Chondrocyte (in vitro differentiated cells): ENCODE data around the gene TMEM163. TPM values are rescaled to one million over a fixed set of nuclear protein-coding genes. Genes with fewer than 3 reads are reported as not detected.

Experiments
- DNase-seq: peaks from one replicate; pipeline ENCODE4 v3.0.0; 2021; ENCODE audit warnings: mixed read lengths, low spot score
- H3K27ac Mint-ChIP-seq: one replicate; pipeline ENCODE4 v1.8.0; 2021; ENCODE audit warnings: mild to moderate bottlenecking, moderate library complexity, mixed read lengths; ENCODE audit not compliant: unreplicated experiment
- H3K27me3 Mint-ChIP-seq: 2 replicates; pipeline ENCODE4 v1.8.0; 2021; ENCODE audit warnings: low read depth, mixed read lengths
- H3K36me3 Mint-ChIP-seq: 2 replicates; pipeline ENCODE4 v1.8.0; 2021; ENCODE audit warnings: low read depth, mixed read lengths
- H3K4me1 Mint-ChIP-seq: 2 replicates; pipeline ENCODE4 v1.8.0; 2021; ENCODE audit warnings: low read depth, mild to moderate bottlenecking, mixed read lengths
- H3K4me3 Mint-ChIP-seq: one replicate; pipeline ENCODE4 v1.8.0; 2021; ENCODE audit warnings: mild to moderate bottlenecking, moderate library complexity, mixed read lengths; ENCODE audit not compliant: unreplicated experiment
- H3K9me3 Mint-ChIP-seq: 2 replicates; pipeline ENCODE4 v1.8.0; 2021; ENCODE audit warnings: low read depth, mixed read lengths
- total RNA-seq: library from RNA; stranded (reverse); gene quantifications from 3 replicates; pipeline ENCODE4 v1.2.1, GENCODE V29; 2021
- TF ChIP-seq, protein P1 (sequence below): fragments of 200-600 bp; sonication (generic); IDR thresholded peaks from 2 replicates; pipeline ENCODE4 v1.5.0; 2021; ENCODE audit warnings: antibody characterized with exemption, mild to moderate bottlenecking, moderate library complexity

TMEM163 gene
- total RNA-seq, 1 donor from 2014 or later: 0.07 TPM

DNA sequence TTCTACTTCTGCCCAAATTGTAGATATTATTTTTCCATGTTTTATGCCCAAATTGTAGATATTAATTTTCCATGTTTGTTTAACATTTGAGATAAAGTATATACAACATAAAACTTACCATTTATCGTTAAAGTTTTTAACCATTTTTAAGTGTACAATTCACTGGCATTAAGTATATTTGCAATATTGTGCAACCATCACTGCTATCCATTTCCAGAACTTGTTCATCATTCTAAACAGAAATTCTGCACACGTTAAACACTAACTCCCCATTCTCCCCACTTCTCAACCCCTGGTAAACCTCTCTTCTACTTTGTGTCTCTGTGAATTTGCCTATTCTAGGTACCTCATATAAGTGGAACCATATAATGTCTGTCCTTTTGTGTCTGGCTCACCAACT, 302.8 kb downstream of the TMEM163 start:
- TF ChIP-seq, protein P1, sequence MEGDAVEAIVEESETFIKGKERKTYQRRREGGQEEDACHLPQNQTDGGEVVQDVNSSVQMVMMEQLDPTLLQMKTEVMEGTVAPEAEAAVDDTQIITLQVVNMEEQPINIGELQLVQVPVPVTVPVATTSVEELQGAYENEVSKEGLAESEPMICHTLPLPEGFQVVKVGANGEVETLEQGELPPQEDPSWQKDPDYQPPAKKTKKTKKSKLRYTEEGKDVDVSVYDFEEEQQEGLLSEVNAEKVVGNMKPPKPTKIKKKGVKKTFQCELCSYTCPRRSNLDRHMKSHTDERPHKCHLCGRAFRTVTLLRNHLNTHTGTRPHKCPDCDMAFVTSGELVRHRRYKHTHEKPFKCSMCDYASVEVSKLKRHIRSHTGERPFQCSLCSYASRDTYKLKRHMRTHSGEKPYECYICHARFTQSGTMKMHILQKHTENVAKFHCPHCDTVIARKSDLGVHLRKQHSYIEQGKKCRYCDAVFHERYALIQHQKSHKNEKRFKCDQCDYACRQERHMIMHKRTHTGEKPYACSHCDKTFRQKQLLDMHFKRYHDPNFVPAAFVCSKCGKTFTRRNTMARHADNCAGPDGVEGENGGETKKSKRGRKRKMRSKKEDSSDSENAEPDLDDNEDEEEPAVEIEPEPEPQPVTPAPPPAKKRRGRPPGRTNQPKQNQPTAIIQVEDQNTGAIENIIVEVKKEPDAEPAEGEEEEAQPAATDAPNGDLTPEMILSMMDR: no peak
- peaks cover 10% of the 10 kb centered on the region for H3K4me1 Mint-ChIP-seq
- no peak for DNase-seq
- no peak overlapping the region for H3K4me3 Mint-ChIP-seq
- H3K27me3 Mint-ChIP-seq: no peaks in the 10 kb centered on the region
- H3K36me3 Mint-ChIP-seq: no peaks in the 10 kb centered on the region
- H3K9me3 Mint-ChIP-seq: no peaks in the 10 kb centered on the region
- no peak overlapping the region for H3K27ac Mint-ChIP-seq

DNA sequence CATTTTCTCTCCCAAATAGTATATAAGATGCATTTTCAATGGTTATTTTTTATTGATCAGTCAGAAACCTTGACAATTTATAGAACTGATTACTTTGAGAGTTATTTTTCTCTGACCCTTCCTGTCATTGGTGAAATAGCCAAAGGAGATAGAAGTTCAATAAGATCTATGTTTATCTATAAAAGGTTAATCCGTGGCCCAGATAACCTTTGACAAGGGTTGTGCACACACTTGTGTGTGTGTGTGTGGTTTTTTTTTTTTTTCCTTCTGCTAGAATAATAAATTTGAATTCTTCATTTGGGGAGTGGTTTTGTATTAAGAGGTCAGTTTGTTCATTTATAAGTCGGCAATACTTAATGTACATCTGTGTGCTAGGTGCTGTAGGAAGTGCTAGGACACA, 304.9 kb downstream of the TMEM163 start:
- TF ChIP-seq, protein P1: no peak
- no peak overlapping the region for H3K27ac Mint-ChIP-seq
- H3K4me1 Mint-ChIP-seq: peaks cover 14% of the 10 kb centered on the region
- DNase-seq: no peak
- no peak overlapping the region for H3K4me3 Mint-ChIP-seq
- no peaks in the 10 kb centered on the region for H3K27me3 Mint-ChIP-seq
- no peaks in the 10 kb centered on the region for H3K9me3 Mint-ChIP-seq
- no peaks in the 10 kb centered on the region for H3K36me3 Mint-ChIP-seq

DNA sequence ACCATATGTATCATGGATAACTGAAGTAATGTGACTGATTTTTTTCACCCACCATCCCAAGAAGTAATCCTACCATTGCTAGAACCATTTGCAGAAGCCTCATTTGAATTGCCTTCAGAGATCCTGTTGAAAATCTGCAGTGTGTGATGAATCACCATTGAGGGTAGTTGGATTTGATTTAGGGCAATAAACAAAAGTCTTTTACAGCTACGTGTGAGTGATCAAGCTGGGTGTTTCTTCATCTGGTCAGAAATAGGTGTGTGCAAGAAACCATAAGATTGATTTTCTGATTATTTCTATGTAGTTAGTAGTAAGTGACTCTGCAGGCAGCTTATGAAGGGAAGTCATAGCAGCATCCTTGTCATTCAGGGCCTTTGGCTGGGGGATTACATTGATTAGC, 305.4 kb downstream of the TMEM163 start:
- Mint-ChIP-seq H3K27me3 (no peaks in the 10 kb centered on the region), H3K4me3 (no peak overlapping the region), H3K27ac (no peak overlapping the region), H3K9me3 (no peaks in the 10 kb centered on the region), H3K4me1 (peaks cover 17% of the 10 kb centered on the region), H3K36me3 (no peaks in the 10 kb centered on the region)
- TF ChIP-seq, protein P1: no peak
- DNase-seq: no peak

DNA sequence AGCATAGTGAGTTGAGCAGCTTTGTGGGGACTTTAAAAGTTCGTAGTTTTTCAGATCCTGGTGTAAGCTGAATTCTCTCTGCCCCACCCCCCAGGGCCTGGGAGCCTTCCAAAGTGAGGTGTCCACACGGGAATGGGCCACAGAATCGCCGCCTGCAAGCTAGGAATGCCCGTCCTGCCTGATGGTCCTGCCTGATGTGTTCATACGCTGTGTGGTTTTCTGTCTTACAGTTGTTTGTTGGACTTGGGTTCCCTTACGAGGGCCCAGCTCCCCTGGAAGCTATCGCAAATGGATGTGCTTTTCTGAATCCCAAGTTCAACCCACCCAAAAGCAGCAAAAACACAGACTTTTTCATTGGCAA, 306.2 kb downstream of the TMEM163 start:
- no peaks in the 10 kb centered on the region for H3K9me3 Mint-ChIP-seq
- no peak overlapping the region for H3K4me3 Mint-ChIP-seq
- TF ChIP-seq, protein P1: no peak
- H3K27me3 Mint-ChIP-seq: no peaks in the 10 kb centered on the region
- DNase-seq: no peak
- peaks cover 20% of the 10 kb centered on the region for H3K4me1 Mint-ChIP-seq
- no peaks in the 10 kb centered on the region for H3K36me3 Mint-ChIP-seq
- H3K27ac Mint-ChIP-seq: no peak overlapping the region

DNA sequence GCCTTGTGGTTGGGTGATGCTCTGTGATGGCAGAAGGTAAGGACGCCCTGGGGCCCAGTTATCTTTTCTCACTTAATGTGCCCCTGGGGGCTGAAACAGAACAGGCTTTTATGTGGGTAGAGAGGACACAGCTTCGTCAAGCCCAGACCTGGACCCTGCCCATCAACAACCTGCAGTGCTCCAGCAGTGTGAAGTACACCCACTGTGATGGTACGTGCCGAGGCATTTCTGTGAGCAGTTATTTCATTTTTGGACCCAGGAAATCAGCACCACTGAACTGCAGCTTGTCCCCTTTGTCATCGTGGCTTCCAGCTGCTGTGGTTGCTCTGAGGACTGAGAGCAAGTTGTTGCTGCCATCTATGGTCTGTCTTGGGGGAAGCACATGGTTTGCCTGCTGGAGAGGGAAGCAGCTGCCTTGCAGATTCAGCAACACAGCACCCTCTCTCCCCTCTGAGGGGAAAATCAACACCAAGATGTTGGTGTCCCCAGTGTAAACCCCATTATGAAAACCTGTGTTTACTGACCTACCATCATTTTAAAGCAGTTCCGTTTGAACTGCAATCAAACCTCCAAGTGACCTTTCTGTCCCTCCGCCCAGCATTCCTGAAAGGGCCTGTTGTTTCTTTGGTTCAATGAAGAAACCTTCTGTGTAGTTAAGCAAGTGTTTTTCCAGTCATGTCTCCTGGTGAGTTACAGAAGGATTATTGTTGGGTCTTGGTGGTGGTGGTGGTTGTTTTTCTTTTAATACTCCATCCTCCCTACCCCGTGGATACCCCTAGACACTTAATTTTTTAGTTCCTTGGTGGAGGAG, 306.8 kb downstream of the TMEM163 start:
- no peak overlapping the region for H3K27ac Mint-ChIP-seq
- no peaks in the 10 kb centered on the region for H3K9me3 Mint-ChIP-seq
- DNase-seq: no peak
- H3K4me1 Mint-ChIP-seq: peaks cover 20% of the 10 kb centered on the region
- H3K4me3 Mint-ChIP-seq: no peak overlapping the region
- H3K36me3 Mint-ChIP-seq: no peaks in the 10 kb centered on the region
- H3K27me3 Mint-ChIP-seq: no peaks in the 10 kb centered on the region
- TF ChIP-seq, protein P1: peak; percentile 87
